Activated T-cell treated with anti-CD3 and anti-CD28 coated beads for 48 hours (primary cell): Measurements from ENCODE around the gene TCERG1L.

Experiments
- DNase-seq: peaks from one replicate; pipeline ENCODE4 v3.0.0-alpha.2; 2020; ENCODE audit warnings: low read depth

TCERG1L gene

DNA sequence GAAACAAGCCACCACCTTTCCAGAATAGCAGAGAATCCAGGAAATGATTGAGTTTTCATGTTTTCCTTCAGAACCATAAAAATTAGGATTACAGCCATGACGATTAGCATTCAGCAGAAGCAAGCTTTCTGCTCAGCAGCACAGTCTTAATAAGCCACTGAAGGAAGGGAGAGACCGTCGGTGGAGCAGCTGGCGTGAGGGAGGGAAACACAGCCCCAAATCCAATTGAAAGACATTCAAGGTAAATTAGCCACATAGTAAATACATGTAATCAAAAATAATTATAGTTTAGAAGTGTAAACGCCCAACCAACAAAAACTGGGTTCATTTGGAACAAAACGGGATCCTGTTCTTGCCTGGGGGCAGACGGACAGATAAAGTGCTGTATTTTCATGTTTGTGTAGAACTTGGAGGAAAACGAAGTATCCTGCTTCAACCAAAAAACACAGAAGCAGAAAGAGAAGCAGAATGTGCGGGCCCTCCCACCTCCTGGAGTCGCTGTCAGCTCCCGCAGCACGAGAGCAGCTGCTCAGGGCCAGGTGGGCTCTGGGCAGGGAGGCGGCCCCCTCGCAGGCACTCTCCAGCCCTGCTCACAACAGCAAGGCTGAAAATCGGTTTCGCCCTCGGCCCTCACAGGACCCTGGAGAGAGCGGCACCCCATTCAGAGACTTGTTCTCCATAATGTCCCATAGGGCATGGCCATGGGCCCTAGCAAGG lies 84.9 kb downstream of the TCERG1L start:
- DNase-seq = no peak

DNA sequence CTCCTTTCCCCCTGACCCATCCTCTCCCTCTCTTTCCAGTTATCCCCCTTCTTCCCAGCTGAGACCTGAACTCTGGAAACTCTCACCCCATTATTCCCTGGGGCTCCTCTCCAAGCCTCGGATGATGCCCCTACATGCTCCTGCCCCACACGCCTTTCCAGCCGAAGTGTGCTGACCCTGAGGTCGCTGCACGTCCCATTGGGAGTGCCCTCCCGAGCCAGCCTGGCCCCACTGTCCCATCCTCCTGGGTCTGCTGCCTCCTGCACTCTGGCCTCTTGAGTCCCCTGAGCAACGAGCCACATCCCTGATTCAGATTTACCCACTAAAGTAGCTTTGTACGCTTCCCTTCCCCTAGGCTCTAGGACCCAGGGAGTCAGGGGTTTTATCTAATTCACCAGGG lies 87.4 kb downstream of the TCERG1L start:
- DNase-seq = no peak

DNA sequence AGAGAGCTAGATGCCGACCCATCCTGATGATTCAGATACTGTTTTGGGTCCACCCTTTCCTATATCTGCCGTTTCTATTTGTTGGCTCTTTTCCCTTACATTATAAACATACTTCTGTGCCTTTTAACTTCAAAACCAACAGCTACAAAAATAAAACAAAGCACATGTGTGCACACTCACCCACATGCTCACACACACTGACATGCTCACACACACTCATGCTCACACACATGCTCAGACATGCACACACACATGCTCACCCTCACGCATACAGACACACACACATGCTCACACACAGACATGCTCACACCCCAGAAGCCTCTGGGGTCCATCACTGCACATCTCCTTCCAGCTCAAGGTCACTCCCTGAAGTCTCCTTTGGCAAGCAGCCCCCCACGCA lies 88.1 kb downstream of the TCERG1L start:
- no peak for DNase-seq

DNA sequence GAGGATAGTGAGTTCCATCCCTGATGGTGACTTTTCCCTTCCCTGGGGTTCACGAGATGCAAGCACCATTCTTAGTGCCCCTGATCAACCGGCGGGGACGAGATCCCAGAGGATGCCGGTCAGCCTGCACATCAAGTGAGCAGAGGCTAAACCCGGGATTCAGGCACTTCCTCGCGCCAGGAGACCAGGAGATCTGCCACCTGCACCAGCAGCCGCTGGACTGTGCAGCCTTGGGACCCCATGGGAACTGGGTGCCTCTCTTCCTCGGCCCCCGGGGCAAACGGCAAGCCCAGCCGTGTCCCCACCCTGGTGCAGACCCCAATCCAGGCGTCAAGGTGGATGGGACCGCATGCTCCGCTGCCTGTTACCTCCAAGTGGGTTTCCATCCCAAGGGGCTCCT lies 88.5 kb downstream of the TCERG1L start:
- no peak for DNase-seq

- DNase-seq = no peak
Measured at GRCh38 chr10:131221632-131222277, 89.8 kb downstream of the TCERG1L start.

- no peak for DNase-seq
Measured at GRCh38 chr10:131220601-131221171, 90.8 kb downstream of the TCERG1L start.

- DNase-seq = no peak
Measured at GRCh38 chr10:131219955-131220489, 91.5 kb downstream of the TCERG1L start.

DNA sequence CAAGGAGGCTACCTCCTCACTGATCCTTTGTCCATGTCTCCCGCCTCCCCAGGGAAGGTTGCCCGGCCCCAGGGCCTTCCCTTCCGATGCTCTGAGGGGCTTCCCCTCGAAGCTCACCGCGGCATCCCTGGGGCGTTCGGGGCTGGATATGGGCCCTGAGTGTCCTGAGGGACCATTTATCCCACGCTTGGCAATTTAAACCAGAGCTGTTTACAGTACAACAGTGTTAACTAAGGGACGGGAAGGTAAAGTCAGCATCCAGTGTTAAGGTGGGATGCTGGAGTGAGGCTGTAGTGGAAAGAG lies 92.0 kb downstream of the TCERG1L start:
- DNase-seq = no peak

- no peak for DNase-seq
Measured at GRCh38 chr10:131218811-131219583, 92.5 kb downstream of the TCERG1L start.

- no peak for DNase-seq
Measured at GRCh38 chr10:131216681-131217230, 94.8 kb downstream of the TCERG1L start.

DNA sequence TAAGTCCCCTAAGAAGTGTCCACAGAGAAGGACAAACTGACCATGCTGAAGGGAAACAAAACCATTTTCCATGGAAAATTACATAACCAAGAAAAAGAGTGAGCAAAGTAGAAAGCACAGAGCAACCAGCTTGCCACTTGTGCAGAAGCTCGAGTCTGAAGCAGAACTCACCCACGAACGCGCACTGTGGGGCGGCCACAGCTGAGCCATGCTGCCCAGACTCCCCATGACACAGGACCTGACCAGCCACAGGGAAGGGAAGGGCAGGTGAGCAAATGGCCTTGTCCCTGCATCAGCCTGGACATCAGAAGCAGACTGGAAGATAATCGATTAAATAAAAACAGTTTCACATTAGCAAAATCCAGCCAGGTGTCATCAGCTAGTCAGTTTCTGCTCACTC lies 95.7 kb downstream of the TCERG1L start:
- no peak for DNase-seq

- DNase-seq = no peak
Measured at GRCh38 chr10:131214521-131215244, 96.8 kb downstream of the TCERG1L start.

DNA sequence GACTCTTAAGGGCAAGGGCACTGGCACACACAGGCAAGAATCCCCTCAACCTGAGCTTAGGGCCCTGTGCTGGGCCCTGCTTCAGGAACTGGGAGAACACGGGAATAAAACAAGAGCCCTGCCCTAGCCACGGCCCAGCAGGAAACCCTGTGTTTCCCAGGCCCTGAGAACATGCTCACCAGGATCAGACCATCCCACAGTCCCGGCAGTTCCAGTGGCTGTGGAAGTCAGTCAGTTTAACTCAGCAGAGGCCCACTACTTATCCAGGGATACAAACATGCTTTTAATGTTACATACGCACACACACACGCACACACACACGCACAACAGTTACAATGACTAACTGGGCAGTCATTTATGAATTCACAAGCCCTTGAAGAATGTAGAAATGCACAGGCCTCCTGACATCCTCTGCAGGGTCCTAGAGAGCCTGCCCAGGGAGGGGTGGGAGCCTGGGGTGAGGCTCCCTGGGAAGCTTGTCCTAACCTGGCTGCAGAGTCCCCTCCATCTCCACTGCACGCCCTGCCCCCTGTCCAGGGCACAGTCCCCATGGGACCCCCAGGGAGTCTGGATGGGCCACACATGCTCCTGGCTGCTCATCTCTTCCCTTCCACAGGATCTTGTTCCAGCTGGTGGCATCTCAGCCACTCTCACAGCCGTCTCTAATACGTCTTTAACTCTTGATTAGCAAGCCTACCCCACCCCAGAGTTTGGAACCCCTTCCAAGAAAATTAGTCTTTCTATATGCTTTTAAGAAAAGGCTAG lies 97.6 kb downstream of the TCERG1L start:
- no peak for DNase-seq

DNA sequence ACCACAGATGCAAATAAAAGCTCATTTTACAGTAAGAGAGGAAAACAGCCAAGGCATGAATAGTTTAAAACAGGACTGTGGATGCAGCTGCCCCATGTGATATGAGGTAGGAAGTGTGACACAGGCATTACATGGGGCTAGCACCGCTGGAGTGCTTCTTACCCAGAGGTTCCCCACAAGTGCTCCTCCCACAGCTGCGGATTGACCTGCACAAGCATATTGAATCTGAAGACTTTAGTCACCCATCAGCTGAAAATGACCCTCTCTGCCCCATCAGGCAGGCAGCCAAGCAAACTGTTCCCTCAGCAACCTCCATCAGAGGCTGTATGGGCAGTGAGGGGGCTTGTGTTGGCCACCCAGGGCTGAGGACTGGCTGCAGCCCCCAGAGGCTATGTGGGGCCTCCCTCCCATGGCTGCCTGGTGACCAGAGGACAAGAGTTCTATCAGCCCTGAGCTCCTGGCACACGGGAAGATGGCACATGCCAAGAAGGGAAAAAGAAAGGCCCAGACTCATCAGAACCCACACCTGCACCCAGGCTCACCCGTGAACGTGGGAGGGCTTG lies 98.7 kb downstream of the TCERG1L start:
- DNase-seq = no peak

- DNase-seq = no peak
Measured at GRCh38 chr10:131211965-131212619, 99.4 kb downstream of the TCERG1L start.

DNA sequence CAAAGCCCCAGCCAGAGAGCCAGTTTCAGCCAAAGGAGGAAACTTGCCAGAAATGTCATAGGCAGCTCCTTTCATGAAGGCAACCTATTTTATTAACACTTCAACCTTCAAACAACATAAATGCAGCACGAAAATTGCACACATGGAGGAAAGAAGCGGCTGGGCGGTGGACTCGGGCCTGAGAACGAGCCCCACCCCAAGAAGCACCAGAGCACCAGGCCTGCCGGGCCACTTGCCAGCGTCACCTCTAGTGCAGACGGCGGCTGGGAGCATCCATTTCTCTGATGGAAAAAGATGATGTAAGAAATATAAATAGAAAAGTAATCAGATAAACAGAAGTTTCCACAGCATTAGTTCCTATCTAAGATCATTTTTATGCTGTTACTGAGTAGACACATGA lies 100.0 kb downstream of the TCERG1L start:
- DNase-seq = no peak

- DNase-seq = no peak
Measured at GRCh38 chr10:131211146-131211545, 100.4 kb downstream of the TCERG1L start.

DNA sequence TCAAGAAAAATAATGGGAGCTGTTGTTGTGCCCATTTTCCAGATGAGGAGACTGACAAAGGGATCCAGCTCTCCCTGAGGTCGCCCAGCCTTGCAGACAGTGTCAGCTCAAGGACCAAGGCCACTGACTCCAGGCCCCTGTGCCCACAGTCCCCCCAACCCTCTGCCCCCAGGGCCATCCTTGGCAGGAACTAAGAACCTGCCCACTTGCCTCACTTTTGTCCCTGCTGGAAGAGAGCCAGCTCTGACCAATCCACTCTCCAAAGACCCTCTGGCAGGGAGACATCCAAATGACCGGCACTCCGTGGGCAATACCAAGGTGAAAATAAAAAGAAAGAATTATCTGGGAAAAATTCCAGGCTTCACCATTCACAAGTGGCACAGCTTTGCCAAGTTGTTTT lies 101.3 kb downstream of the TCERG1L start:
- DNase-seq = no peak

- DNase-seq = no peak
Measured at GRCh38 chr10:131207584-131208532, 103.7 kb downstream of the TCERG1L start.
